Activated T-cell treated with anti-CD3 and anti-CD28 coated beads, Interleukin-2, amount 50 U/mL, for 24 hours (primary cell): ENCODE measurements around the gene MARCHF3.
"Not testable (repeated sequence)": the region's sequence is repeated elsewhere in the genome, so short reads cannot be mapped to it uniquely, and the experiment has no call there.

ENCODE experiments used
- DNase-seq: peaks from one replicate; pipeline ENCODE4 v3.0.0-alpha.2; 2020
- H3K27ac Mint-ChIP-seq: 2 replicates; pipeline ENCODE4 v1.8.0; 2020; ENCODE audit warnings: mild to moderate bottlenecking, mixed read lengths
- H3K27me3 Mint-ChIP-seq: 2 replicates; pipeline ENCODE4 v1.8.0; 2020; ENCODE audit warnings: mixed read lengths
- H3K36me3 Mint-ChIP-seq: 2 replicates; pipeline ENCODE4 v1.8.0; 2020; ENCODE audit warnings: low read depth, mixed read lengths
- H3K4me1 Mint-ChIP-seq: 2 replicates; pipeline ENCODE4 v1.8.0; 2020; ENCODE audit warnings: low read depth, mixed read lengths
- H3K4me3 Mint-ChIP-seq: 2 replicates; pipeline ENCODE4 v1.8.0; 2020; ENCODE audit warnings: mild to moderate bottlenecking, moderate library complexity, mixed read lengths
- H3K9me3 Mint-ChIP-seq: 2 replicates; pipeline ENCODE4 v1.8.0; 2020; ENCODE audit warnings: mixed read lengths

The MARCHF3 gene

DNA sequence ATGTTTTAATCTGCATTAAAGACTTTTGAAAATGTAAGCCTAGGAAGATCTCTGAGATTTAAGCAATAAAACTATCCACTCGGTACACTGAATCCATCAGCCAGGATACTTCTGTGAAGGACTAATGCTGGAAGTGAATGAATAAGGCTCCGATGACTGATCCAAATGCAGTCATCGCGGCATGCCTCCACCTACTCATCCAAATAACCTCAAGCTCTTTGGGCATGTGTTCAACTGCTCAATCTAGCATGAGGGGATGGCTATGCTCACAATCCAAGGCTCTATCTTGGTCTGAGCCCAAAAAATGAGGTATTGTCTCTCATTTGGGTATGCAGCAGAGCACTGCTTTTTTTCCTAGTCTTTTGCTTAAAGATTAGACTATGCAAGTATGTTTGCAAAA is 19.2 kb downstream of the MARCHF3 start:
- Mint-ChIP-seq H3K27me3 (no peaks in the 10 kb centered on the region), H3K9me3 (no peaks in the 10 kb centered on the region), H3K4me3 (no peak overlapping the region), H3K4me1 (peaks cover 46% of the 10 kb centered on the region), H3K36me3 (no peaks in the 10 kb centered on the region), H3K27ac (no peak overlapping the region)
- no peak for DNase-seq

DNA sequence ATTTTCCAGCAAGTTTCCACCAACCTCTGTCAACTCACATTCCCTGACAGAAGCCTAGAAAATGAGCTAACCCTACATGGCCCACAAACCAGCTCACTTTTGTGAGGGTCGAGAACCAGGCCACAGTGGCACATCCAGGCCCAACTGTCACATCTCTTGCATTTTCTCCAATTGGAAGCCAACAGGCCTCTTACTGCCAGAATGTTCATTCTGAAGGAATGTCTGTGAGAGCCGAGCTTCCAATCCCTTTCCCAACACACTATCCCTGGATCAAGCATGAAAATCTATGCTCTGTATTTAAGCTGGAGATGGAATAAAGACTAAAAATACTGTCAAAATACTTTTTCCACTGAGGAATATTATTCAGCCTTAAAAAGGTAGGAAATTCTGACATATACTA is 20.0 kb downstream of the MARCHF3 start:
- Mint-ChIP-seq H3K36me3 (no peaks in the 10 kb centered on the region), H3K4me3 (no peak overlapping the region), H3K4me1 (peaks cover 46% of the 10 kb centered on the region), H3K27me3 (no peaks in the 10 kb centered on the region), H3K27ac (no peak overlapping the region), H3K9me3 (no peaks in the 10 kb centered on the region)
- no peak for DNase-seq

DNA sequence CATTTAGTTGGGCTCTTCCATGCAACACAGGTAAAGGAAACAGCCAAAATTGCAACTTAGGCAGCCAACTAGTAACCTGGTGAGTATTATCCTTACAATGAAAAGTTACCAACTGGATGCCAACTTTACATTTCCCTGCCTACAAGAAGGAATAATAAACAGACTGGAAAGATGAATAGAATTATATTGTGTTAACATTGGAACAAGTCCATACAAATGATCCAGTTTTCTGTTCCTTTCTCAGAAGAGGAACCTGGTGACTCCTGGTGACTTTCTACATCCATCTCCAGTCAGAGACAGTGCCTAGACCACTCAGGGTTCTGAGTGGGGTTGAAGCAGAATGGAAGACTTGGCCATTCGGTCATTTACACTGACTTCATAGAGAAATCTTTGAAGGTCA is 20.6 kb downstream of the MARCHF3 start:
- Mint-ChIP-seq H3K4me1 (peaks cover 44% of the 10 kb centered on the region), H3K27ac (no peak overlapping the region)

DNA sequence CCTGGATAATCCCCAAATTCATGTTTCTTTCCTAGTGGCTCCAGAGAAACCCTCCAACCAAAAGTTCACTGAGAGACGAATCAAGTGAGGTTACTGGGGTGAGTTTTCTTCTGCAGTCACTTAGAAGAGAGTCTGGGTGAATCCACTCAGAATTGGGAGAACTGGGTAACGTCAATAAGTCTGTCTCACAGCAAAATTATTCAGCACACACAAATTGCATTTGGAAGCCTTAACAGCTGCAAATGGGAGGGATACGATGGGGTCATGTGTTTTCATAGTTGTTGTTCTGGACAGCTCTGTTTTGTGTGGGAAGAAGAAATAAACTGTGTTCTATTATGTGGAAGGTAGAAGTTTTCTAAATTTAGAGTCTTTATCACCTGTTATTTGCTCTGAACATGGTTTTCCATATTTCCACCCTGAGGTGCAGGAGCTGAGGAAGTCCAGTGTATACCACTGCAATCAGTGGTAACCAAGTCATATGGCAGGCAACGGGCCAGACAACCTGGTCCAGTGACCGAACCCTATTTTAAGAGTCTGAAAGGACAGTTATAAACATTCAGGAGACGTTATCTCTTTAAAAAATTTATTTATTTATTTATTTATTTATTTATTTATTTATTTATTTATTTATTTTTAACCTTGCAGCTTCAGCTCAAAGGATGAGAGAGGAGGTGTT is 21.9 kb downstream of the MARCHF3 start:
- Mint-ChIP-seq H3K4me1 (peaks cover 32% of the 10 kb centered on the region), H3K27ac (no peak overlapping the region), H3K36me3 (no peaks in the 10 kb centered on the region), H3K27me3 (no peaks in the 10 kb centered on the region), H3K4me3 (no peak overlapping the region), H3K9me3 (no peaks in the 10 kb centered on the region)
- no peak for DNase-seq

More for the DNA sequence above, 20.6 kb downstream of the MARCHF3 start:
- no peaks in the 10 kb centered on the region for H3K36me3 Mint-ChIP-seq
- DNase-seq: no peak
- no peak overlapping the region for H3K4me3 Mint-ChIP-seq
- H3K27me3 Mint-ChIP-seq: no peaks in the 10 kb centered on the region
- no peaks in the 10 kb centered on the region for H3K9me3 Mint-ChIP-seq

DNA sequence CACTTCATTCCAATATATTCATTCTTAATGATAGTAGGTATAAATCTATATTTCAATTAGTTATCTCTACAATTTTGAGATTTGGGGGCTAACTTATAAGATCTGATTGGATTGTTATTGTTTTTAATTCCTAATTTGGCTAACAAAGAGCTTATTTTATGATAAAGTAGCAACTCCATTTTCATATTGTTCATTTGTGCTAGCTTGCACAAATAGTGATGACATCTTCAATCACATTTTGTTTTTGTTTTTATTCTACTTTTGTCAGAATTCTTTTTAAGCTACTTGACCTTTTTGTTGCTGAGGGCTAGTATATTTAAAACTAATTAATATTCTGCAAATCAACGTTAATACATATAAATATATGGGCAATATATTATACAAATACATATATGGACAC is 22.8 kb downstream of the MARCHF3 start:
- no peak overlapping the region for H3K4me3 Mint-ChIP-seq
- no peaks in the 10 kb centered on the region for H3K36me3 Mint-ChIP-seq
- peaks cover 23% of the 10 kb centered on the region for H3K4me1 Mint-ChIP-seq
- no peak overlapping the region for H3K27ac Mint-ChIP-seq
- no peak for DNase-seq
- no peaks in the 10 kb centered on the region for H3K9me3 Mint-ChIP-seq
- H3K27me3 Mint-ChIP-seq: no peaks in the 10 kb centered on the region

DNA sequence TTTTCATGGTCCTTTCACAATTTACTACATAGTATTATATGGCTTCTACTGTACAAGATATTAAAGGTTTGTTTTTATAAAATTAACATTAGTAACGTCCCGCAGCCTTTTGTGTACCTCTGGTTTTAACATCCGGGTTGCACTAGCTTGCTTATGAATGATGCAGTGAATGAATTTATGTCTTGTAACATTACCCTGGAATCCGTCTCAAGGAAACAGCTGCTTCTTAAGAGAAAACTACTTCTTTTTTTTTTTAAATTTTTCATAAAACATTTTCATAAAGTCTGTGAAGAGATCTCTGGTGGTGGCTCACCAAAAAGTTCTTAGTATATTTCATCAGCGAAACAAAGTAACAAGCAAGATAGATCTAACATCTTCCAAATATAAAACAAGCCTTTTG is 23.6 kb downstream of the MARCHF3 start:
- H3K4me1 Mint-ChIP-seq: peaks cover 15% of the 10 kb centered on the region
- H3K27me3 Mint-ChIP-seq: no peaks in the 10 kb centered on the region
- DNase-seq: no peak
- no peaks in the 10 kb centered on the region for H3K36me3 Mint-ChIP-seq
- no peak overlapping the region for H3K27ac Mint-ChIP-seq
- no peak overlapping the region for H3K4me3 Mint-ChIP-seq
- H3K9me3 Mint-ChIP-seq: no peaks in the 10 kb centered on the region

DNA sequence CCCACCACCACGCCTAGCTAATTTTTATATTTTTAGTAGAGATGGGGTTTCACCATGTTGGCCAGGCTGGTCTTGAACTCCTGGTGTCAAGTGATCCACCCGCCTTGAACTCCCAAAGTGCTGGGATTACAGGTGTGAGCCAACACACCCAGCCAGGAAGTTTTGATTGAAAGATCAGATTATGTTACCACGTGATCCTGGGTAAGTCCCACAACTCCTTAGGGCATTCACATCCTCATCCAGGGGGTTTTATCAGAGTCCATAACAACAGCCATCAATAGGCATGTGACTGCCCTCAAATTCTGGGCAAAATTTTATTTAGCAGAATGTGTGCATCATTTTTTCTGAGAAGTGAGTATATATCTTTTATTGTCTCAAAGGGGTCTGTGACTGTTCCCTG is 25.1 kb downstream of the MARCHF3 start:
- H3K36me3 Mint-ChIP-seq, DNase-seq, H3K4me1 Mint-ChIP-seq, H3K27me3 Mint-ChIP-seq, H3K27ac Mint-ChIP-seq, H3K4me3 Mint-ChIP-seq, H3K9me3 Mint-ChIP-seq: not testable (repeated sequence)

DNA sequence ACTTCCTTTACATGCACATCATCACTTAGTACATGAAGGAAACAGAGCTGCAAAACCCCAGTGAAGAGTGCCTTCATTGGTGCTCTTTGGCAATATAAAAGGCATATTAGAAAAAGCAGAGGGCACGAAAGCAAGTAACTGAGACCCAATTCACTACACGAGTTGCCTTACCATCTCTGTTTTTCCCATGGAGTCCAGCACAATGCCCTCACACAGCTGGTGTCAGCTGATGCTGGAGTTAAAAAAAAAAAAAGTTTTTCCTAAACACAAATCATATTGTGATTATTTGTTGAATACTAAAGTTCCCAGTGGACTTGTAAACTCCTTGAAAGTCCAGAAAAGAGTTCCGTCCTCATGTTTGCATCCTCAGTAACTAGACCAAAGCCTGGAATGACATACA is 25.6 kb downstream of the MARCHF3 start:
- Mint-ChIP-seq H3K27me3 (no peaks in the 10 kb centered on the region), H3K9me3 (no peaks in the 10 kb centered on the region), H3K4me1 (peaks cover 10% of the 10 kb centered on the region), H3K36me3 (no peaks in the 10 kb centered on the region), H3K4me3 (no peak overlapping the region), H3K27ac (no peak overlapping the region)
- no peak for DNase-seq

DNA sequence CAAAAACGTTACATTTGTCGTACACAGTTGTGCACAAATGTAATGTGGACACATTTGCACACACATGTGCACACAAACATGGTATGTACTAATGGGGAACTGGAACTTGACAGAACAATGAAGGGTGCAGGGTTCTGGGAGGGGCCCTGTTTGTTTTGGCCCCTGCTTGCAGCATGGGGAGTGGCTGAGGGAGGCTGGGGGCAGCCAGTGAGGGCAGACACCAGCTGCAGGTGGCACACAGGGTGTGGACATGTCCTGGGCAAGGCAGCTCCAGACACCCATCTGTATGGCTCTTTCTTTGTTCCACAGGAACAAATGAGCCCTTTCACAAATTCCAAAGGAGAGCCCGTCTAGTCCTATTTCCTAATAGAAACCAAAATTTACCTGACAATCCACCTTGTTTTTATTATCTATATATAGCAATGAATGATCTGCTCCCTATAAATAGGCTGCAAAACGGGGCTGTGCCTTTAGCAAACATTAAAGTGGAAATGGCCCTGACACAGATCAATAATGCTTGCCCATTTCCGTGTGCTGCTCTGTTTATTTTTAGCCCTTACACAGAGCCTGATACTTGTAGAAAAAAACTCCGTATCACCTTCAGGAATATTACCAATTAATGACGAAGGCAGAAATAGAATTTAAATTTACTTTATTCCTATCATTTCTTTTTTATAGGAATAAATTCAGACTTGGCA is 26.4 kb downstream of the MARCHF3 start:
- DNase-seq: no peak
- Mint-ChIP-seq H3K36me3 (no peaks in the 10 kb centered on the region), H3K27ac (no peak overlapping the region), H3K4me3 (no peak overlapping the region), H3K9me3 (no peaks in the 10 kb centered on the region), H3K27me3 (no peaks in the 10 kb centered on the region), H3K4me1 (peaks cover 5% of the 10 kb centered on the region)

DNA sequence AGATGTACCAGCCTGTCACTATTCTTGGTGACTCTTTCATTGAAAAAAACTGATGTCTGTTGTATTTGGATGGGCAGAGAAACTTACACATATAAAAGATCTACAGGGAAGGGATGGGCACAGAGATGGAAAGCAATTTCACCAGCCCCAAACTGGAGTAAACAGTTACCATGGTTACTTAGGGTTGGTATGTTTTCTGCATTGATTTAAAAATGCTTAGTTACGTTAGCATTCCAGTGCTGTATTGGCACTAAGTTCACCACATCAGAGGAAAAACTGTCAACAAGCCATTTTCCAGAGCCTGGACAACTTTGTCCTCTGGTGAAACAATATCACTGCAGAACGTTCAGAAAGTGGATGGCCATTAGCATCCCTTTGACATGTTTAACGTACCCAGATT is 28.0 kb downstream of the MARCHF3 start:
- Mint-ChIP-seq H3K4me1 (peaks cover 5% of the 10 kb centered on the region), H3K4me3 (no peak overlapping the region), H3K36me3 (no peaks in the 10 kb centered on the region), H3K9me3 (no peaks in the 10 kb centered on the region), H3K27me3 (no peaks in the 10 kb centered on the region), H3K27ac (no peak overlapping the region)
- DNase-seq: no peak

DNA sequence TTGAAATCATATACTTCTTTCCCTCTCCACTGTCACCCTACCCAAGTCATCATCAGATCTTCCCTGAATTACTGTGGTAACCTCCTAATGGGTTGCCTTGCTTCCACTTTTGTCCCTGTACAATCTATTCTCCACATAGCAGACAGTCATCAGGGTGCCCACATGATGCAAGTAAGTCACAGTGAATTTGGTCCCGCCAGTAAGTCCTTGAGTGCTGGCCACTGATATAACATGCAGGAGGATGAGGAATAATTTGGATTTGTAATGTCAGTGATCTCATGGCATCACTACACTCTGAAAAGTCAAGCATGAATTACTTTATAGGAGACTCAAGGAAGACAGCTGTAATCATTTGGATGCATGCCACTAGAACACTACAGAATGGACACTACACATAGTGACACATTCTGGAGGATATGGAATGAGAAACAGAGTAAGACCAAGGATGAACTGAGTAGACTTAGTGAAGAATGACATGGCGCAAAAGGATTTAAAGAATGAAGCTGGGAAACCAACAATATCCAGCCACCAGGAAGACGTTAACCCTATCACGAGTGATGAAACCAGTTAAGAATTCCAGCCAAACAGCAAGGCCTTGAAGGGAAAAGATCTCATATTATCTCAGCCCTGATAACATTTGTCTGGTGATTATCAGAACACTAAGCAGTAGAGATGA is 28.6 kb downstream of the MARCHF3 start:
- H3K27ac Mint-ChIP-seq: no peak overlapping the region
- no peak for DNase-seq
- H3K4me1 Mint-ChIP-seq: peaks cover 2% of the 10 kb centered on the region

DNA sequence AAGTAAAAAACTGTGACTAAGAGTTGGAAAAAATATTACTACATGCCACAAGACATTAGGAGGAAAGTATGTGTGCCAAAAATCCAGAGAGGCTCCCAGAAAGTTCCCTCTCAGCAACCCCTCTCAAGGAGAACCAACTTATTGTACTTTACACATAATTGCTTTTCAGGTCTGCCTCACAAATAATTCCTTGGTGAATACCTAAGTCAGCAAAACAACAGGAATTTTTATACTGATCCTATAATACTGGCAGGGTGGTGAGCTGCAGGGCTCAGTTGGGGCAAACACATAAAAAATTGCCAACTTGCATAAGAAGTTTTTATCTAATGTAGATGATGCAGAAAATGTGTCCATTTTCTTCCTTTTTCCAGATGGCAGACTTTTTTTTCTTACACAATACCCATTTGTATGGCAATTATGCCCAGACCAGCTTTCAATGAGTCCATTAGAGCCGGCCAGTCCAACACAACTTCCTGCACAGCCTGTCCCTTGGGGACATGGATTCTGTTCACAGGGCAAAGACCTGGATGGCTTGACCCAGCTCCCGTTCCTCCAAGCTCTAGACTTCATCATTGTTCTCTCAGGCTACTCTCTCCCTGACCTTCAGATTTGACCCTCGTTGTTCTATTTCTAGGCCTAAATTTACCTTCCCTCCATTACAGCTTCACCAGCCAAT is 31.3 kb downstream of the MARCHF3 start:
- Mint-ChIP-seq H3K9me3 (no peaks in the 10 kb centered on the region), H3K4me1 (peaks cover 9% of the 10 kb centered on the region), H3K27ac (no peak overlapping the region), H3K36me3 (no peaks in the 10 kb centered on the region), H3K27me3 (no peaks in the 10 kb centered on the region), H3K4me3 (no peak overlapping the region)
- DNase-seq: no peak

More for the DNA sequence above, 28.6 kb downstream of the MARCHF3 start:
- no peaks in the 10 kb centered on the region for H3K27me3 Mint-ChIP-seq
- no peaks in the 10 kb centered on the region for H3K9me3 Mint-ChIP-seq
- no peaks in the 10 kb centered on the region for H3K36me3 Mint-ChIP-seq
- H3K4me3 Mint-ChIP-seq: no peak overlapping the region

DNA sequence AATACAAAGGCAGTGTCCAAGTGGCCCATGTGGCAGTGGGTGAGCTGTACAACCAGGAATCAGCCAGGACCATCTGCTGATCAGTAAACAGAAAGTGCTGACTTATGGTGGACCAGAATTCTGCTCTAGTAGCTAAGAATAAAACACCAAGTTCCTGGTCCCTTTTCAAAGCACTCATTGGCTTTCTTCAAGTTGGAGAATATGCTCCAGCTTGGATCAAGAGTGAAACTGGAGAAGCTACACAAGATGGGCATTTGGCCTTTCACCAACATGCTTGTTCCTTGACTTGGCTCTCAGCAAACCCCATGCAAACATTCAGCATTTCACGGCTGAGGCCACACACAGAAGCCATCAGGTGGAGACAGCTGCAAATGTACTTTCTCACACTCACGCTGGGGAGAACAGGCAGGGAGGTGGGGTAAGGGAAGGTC is 32.1 kb downstream of the MARCHF3 start:
- no peak overlapping the region for H3K4me3 Mint-ChIP-seq
- H3K27ac Mint-ChIP-seq: no peak overlapping the region
- no peaks in the 10 kb centered on the region for H3K27me3 Mint-ChIP-seq
- peaks cover 10% of the 10 kb centered on the region for H3K4me1 Mint-ChIP-seq
- DNase-seq: no peak
- H3K9me3 Mint-ChIP-seq: no peaks in the 10 kb centered on the region
- no peaks in the 10 kb centered on the region for H3K36me3 Mint-ChIP-seq

DNA sequence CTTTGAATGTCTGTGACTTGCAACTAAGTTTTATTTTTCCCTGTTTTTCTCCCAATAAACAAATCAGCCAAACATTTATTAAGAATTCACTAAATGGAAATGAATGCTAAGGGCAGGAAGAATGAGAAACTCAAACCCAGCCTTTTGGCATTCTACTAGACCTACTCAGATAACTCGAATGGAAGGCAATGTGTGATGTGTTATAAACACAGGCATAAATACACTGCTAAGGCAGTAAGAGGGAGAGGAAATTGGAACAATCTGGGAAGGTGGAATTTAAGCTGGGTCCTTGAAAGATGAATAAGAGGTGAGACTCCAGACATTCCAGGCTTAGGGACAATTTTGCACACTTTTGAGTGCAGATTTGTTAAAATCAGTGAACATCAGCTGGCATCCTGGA is 34.7 kb downstream of the MARCHF3 start:
- Mint-ChIP-seq H3K27ac (no peak overlapping the region), H3K4me3 (no peak overlapping the region), H3K9me3 (no peaks in the 10 kb centered on the region), H3K36me3 (no peaks in the 10 kb centered on the region), H3K27me3 (no peaks in the 10 kb centered on the region), H3K4me1 (peaks cover 11% of the 10 kb centered on the region)
- DNase-seq: no peak

DNA sequence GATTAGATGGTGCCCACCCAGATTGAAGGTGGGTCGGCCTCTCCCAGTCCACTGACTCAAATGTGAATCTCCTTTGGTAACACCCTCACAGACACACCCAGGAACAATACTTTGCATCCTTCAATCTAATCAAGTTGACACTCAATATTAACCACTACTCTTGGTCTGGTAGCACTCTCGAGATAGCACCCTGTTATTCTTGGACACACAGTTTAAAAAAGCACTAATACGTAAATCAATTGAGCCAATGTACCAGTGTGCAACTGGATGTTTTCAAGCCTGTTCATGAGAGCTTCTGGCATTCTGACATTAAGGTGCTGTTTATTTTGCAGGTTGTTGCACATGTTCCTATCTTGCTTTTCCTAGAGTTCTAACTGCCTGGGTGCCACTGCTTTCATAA is 35.3 kb downstream of the MARCHF3 start:
- Mint-ChIP-seq H3K9me3 (no peaks in the 10 kb centered on the region), H3K4me3 (no peak overlapping the region), H3K27me3 (no peaks in the 10 kb centered on the region), H3K27ac (no peak overlapping the region), H3K36me3 (no peaks in the 10 kb centered on the region), H3K4me1 (peaks cover 15% of the 10 kb centered on the region)
- DNase-seq: no peak
